Lung (tissue), 12 donors: ENCODE results near the gene GNAS. TPM values are rescaled to one million over a fixed set of nuclear protein-coding genes. Genes with fewer than 3 reads are reported as not detected.

ENCODE experiments used
- ATAC-seq: fragments of 200-7000 bp; cut with Tn5 transposase; one replicate; pipeline ENCODE4 v1.9.1; 2020; ENCODE audit warnings: moderate number of reproducible peaks; ENCODE audit not compliant: insufficient read depth, low FRiP score
- DNase-seq, 3 donors: peaks; one replicate each; pipeline ENCODE4 v3.0.0-alpha.2; 2013 to 2017
- H3K27ac ChIP-seq, 2 donors: one replicate each; pipeline ENCODE4 v1.5.1; 2013; ENCODE audit warnings: mild to moderate bottlenecking in 2 of 2, moderate library complexity in 2 of 2, control low read depth in 1 of 2, inconsistent platforms in 1 of 2, low read depth in 1 of 2, low read length in 1 of 2
- H3K27me3 ChIP-seq, 3 donors: one replicate each; pipeline ENCODE4 v1.5.1; 2013; ENCODE audit warnings: low read length in 2 of 3; ENCODE audit not compliant: control insufficient read depth in 3 of 3, insufficient read depth in 3 of 3
- H3K36me3 ChIP-seq, 4 donors: one replicate each; pipeline ENCODE4 v1.5.1; 2013; ENCODE audit warnings: low read length in 4 of 4, mild to moderate bottlenecking in 1 of 4, moderate library complexity in 1 of 4; ENCODE audit not compliant: control insufficient read depth in 4 of 4, insufficient read depth in 4 of 4
- H3K4me1 ChIP-seq, 5 donors: one replicate each; pipeline ENCODE4 v1.5.1; 2013; ENCODE audit warnings: low read length in 5 of 5, mild to moderate bottlenecking in 2 of 5, moderate library complexity in 1 of 5; ENCODE audit not compliant: control insufficient read depth in 5 of 5, insufficient read depth in 5 of 5
- H3K4me3 ChIP-seq: one replicate; pipeline ENCODE4 v1.5.1; 2013; ENCODE audit warnings: mild to moderate bottlenecking, control low read depth, moderate library complexity
- H3K9ac ChIP-seq, 2 donors: one replicate each; pipeline ENCODE4 v1.5.1; 2013; ENCODE audit warnings: low read length in 2 of 2, control low read depth in 1 of 2; ENCODE audit not compliant: insufficient read depth in 1 of 2
- H3K9me3 ChIP-seq, 4 donors: one replicate each; pipeline ENCODE4 v1.5.1; 2013; ENCODE audit warnings: low read length in 3 of 4, mild to moderate bottlenecking in 1 of 4, moderate library complexity in 1 of 4; ENCODE audit not compliant: control insufficient read depth in 4 of 4, insufficient read depth in 3 of 4
- CTCF ChIP-seq: IDR thresholded peaks from 2 replicates; pipeline ENCODE4 v1.5.1; 2012; ENCODE audit warnings: mild to moderate bottlenecking; ENCODE audit errors: control extremely low read depth, extremely low read depth
- WGBS, 2 donors: extraction: QIAGEN DNeasy Blood & Tissue Kit; methylation state at CpG; one replicate each; pipeline ENCODE4 v1.1.7; 2013; 5-methylcytosine and 5-hydroxymethylcytosine counted together
- polyA plus RNA-seq, 2 donors: library from polyadenylated mRNA; stranded (reverse); fragments of 200-250 nt; gene quantifications; one replicate each; pipeline ENCODE4 v1.2.1, GENCODE V29; 2013
- total RNA-seq, 2 donors: library from RNA; depleted of rRNA in 1 of 2; stranded (reverse); fragments of >200 nt in 1 of 2; gene quantifications; one replicate each; pipeline ENCODE4 v1.2.1, GENCODE V29; 2014 to 2021
- donor health status: control.
- donor health status: control.
- donor health status: Bipolar disorder and iron deficiency.
- donor health status: healthy.
- donor health status: DM: yes; HTN: yes; CAD: no.

Gene GNAS
- total and polyA plus RNA-seq, 4 donors = 638 to 1,238 (median 887) TPM

- Histone ChIP-seq H3K36me3 (peaks cover 41 to 80% (median 51%) of the 10 kb centered on the region in 4 donors), H3K9ac (peak overlapping the region in 1 of 2 donors; percentile 86), H3K27me3 (no peaks in the 10 kb centered on the region), H3K27ac (peak overlapping the region; percentile 83 to 88), H3K9me3 (no peaks in the 10 kb centered on the region), H3K4me3 (no peak overlapping the region), H3K4me1 (peaks cover 8 to 44% (median 15%) of the 10 kb centered on the region in 5 donors)
- TF ChIP-seq CTCF = no peak
- WGBS, 2 donors = 10 to 18% methylated on average over 13 of the region's 13 CpGs
- ATAC-seq = peak; percentile 54
- peak; percentile 97 to 99 (median 99) for DNase-seq
These were observed 55.0 kb downstream of the GNAS start for GRCh38 chr20:58907320-58908137.

- Histone ChIP-seq H3K9me3 (no peaks in the 10 kb centered on the region), H3K36me3 (peaks cover 38 to 76% (median 51%) of the 10 kb centered on the region in 4 donors), H3K9ac (peak overlapping the region in 1 of 2 donors; percentile 73), H3K4me1 (peaks cover 8 to 44% (median 13%) of the 10 kb centered on the region in 5 donors), H3K4me3 (no peak overlapping the region), H3K27me3 (no peaks in the 10 kb centered on the region), H3K27ac (peak overlapping the region in 1 of 2 donors; percentile 88)
- no peak for TF ChIP-seq CTCF
- ATAC-seq (no peak), DNase-seq (no peak)
- WGBS, 2 donors = 12 to 23% methylated on average over 4 of the region's 4 CpGs
These were observed 55.7 kb downstream of the GNAS start for GRCh38 chr20:58908221-58908620.

- Histone ChIP-seq H3K9ac (peak overlapping the region in 1 of 2 donors; percentile 73), H3K27me3 (no peaks in the 10 kb centered on the region), H3K4me3 (no peak overlapping the region), H3K36me3 (peaks cover 33 to 69% (median 47%) of the 10 kb centered on the region in 4 donors), H3K4me1 (peaks cover 8 to 44% (median 11%) of the 10 kb centered on the region in 5 donors), H3K9me3 (no peaks in the 10 kb centered on the region), H3K27ac (no peak overlapping the region)
- no peak for TF ChIP-seq CTCF
- ATAC-seq = no peak
- 82 to 83% methylated on average over 9 of the region's 9 CpGs for WGBS, 2 donors
- DNase-seq = no peak
These were observed 56.4 kb downstream of the GNAS start for GRCh38 chr20:58908941-58909340.
